NCI-H524 treated with DMSO at 0.1 percent for 48 hours (cell line): ENCODE measurements around the gene CKAP2.
"Not testable (repeated sequence)": the region's sequence is repeated elsewhere in the genome, so short reads cannot be mapped to it uniquely, and the experiment has no call there.

Source experiments
- DNase-seq: peaks from one replicate; lab custom pipeline; 2025; lab: John Stamatoyannopoulos, UW

Gene CKAP2, protein sequence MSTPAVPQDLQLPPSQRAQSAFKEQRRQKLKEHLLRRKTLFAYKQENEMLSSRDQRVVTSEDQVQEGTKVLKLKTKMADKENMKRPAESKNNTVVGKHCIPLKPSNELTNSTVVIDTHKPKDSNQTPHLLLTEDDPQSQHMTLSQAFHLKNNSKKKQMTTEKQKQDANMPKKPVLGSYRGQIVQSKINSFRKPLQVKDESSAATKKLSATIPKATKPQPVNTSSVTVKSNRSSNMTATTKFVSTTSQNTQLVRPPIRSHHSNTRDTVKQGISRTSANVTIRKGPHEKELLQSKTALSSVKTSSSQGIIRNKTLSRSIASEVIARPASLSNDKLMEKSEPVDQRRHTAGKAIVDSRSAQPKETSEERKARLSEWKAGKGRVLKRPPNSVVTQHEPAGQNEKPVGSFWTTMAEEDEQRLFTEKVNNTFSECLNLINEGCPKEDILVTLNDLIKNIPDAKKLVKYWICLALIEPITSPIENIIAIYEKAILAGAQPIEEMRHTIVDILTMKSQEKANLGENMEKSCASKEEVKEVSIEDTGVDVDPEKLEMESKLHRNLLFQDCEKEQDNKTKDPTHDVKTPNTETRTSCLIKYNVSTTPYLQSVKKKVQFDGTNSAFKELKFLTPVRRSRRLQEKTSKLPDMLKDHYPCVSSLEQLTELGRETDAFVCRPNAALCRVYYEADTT

GRCh38 chr13:52454820-52455676 lies at the start of gene CKAP2:
TSS of gene CKAP2 (plus strand) at chr13:52455478. CDS start at chr13:52455557, 79 bp downstream.
- peak; percentile 64 for DNase-seq

- no peak for DNase-seq
These were observed 49.3 kb upstream of the CKAP2 start, which contains the start of gene THSD1 for GRCh38 chr13:52405767-52406494. TSS of gene THSD1 (minus strand) at chr13:52406172. CDS start at chr13:52402600, 3,572 bp downstream.

GRCh38 chr13:52406629-52407028 lies 48.6 kb upstream of the CKAP2 start:
- no peak for DNase-seq

DNA sequence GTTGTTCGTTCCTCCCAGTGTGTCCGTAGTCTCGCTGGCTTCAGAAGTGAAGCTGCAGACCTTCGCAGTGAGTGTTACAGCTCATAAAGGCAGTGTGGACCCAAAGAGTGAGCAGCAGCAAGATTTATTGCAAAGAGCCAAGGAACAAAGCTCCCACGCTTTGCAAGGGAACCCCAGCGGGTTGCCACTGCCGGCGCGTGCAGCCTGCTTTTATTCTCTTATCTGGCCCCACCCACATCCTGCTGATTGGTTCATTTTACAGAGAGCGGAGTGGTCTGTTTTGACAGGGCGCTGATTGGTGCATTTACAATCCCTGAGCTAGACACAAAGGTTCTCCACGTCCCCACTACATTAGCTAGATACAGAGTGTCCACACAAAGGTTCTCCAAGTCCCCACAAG lies 47.8 kb upstream of the CKAP2 start:
- not testable (repeated sequence) for DNase-seq

- not testable (repeated sequence) for DNase-seq
These were observed 47.1 kb upstream of the CKAP2 start for GRCh38 chr13:52408071-52408658.

DNA sequence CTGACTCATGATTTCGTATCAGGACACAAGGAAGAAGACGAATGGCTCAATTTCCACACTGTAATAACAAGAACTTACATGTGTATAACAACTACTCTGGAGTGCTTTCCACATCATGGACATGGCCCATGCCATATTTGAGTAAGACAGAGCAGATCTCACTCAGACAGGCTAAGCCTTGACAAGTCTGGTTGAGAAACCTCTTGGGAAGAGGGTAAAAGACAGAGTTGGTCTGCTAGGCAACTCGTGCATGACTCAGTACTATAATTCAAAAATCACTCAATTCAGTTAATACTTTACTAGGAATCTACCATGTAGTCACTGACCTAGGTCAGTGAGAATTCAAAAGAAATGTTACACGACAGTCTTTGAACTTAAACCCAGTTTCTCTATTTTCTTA lies 43.6 kb upstream of the CKAP2 start:
- DNase-seq, result no peak

DNA sequence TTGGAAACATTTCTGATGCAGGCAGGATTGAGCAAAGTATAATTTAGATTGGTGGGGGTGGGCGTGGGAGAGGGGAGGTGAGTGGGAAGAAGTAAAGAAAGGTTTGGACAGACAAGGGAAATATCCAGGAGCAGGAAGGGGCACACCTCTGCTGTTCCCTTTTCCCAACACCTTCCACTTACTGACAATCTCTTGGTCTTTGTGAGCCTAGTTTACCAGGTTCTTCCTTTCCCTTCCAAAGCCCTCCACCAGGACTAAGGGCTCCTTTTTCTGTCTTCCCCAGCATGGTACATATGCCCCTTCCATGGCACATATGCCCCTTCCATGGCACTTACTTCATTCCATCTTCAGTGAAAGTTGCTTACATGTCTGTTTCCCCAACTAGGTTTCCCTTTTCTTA lies 43.1 kb upstream of the CKAP2 start:
- no peak for DNase-seq

- DNase-seq, result no peak
These were observed 41.2 kb upstream of the CKAP2 start for GRCh38 chr13:52414051-52414450.

- DNase-seq, result no peak
These were observed 40.3 kb upstream of the CKAP2 start for GRCh38 chr13:52414963-52415362.

GRCh38 chr13:52419080-52419479 lies 36.2 kb upstream of the CKAP2 start:
- DNase-seq, result no peak

- no peak for DNase-seq
These were observed 34.1 kb upstream of the CKAP2 start for GRCh38 chr13:52421216-52421615.

DNA sequence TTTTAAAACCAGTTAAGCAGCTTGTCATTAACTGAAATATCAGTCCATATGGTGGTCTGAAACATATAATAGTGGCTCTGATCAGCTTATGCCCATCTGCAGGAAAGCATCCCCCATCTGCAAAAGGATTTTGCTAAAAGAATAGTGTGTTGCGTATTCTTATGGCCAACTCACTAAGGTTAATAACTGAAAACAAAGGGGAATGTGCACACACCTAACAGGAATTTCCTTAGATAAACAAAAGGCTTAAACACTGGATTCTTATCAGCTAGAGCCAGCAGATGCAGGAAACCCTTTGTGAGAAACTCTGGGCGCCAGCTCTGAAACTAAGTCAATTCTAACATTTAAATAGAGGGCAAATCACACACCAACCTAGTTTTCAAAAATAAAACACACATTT lies 27.0 kb upstream of the CKAP2 start:
- DNase-seq, result peak; percentile 87

GRCh38 chr13:52432456-52432855 lies 22.8 kb upstream of the CKAP2 start:
- DNase-seq, result no peak

DNA sequence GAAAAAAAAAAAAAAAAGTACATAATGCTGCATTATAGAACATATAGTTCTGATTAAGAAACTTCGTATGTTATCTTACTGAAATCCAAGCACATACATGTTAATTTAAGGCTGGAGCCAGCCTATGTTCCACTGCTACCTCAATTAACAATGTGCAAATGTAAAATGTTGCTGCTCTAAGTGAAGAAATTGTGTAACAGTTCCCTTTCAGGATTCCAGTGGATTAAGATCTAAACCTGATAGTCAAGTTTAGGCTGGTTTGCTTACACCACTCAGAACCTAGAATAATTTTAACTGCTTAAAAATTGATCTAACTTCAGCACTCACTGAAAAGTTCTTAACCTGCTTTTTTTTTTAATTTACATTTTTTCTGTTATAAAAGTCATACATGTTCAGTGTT lies 9.0 kb upstream of the CKAP2 start:
- DNase-seq, result no peak

DNA sequence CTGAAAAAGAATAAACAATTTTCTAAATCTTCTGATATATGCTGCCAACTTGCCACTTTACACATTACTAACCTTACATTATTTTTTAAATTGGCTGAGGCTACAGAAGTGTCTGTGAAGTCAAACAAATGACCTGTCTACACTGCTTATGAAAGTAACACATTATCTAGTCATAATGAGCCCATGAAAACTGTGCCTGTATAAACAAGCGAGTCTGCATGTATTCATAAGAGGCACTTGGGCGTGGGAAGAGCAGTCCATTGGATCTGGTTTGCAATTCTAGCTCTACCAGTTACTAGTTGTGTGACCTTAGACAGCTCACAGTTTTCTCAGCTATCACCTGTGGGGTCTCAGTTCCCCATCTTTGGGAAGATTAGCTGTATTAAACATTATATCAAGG lies 7.9 kb upstream of the CKAP2 start:
- no peak for DNase-seq

GRCh38 chr13:52447815-52448552 lies 7.3 kb upstream of the CKAP2 start:
- no peak for DNase-seq

- DNase-seq, result no peak
These were observed 5.8 kb upstream of the CKAP2 start for GRCh38 chr13:52449331-52450011.

- DNase-seq, result peak; percentile 69
These were observed 5.1 kb upstream of the CKAP2 start, which contains the start of gene VPS36 for GRCh38 chr13:52450012-52450792. TSS of gene VPS36 (minus strand) at chr13:52450634. CDS start at chr13:52450594, 40 bp downstream.

- no peak for DNase-seq
These were observed 4.5 kb upstream of the CKAP2 start for GRCh38 chr13:52450793-52451116.
